K562 (cell line): Measurements from ENCODE around the gene TANC1. TPM values are rescaled to one million over a fixed set of nuclear protein-coding genes. Genes with fewer than 3 reads are reported as not detected.

Source experiments
- ARID1B ChIP-seq: fragments of 450-650 bp; IDR thresholded peaks from 2 replicates; pipeline ENCODE4 v1.6.1; 2016; ENCODE audit warnings: antibody characterized with exemption, mild to moderate bottlenecking, inconsistent platforms
- BRCA1 ChIP-seq, 2 experiments: fragments of 450-650 bp in 1 of 2; sonication (generic) in 1 of 2; formaldehyde crosslinking in 1 of 2; IDR thresholded peaks; 2 replicates each; pipeline versions ENCODE4 v1.5.0 to v1.6.1; 2017 to 2020; ENCODE audit warnings: mild to moderate bottlenecking in 1 of 2, missing genetic modification reagents in 1 of 2
- CREBBP ChIP-seq: IDR thresholded peaks from one replicate; pipeline ENCODE4 v1.6.1; 2012; ENCODE audit warnings: low read depth, mild to moderate bottlenecking, control low read depth, inconsistent platforms, low read length
- CXXC5 ChIP-seq: fragments of 250-450 bp; sonication (Bioruptor Pico); IDR thresholded peaks from 2 replicates; pipeline ENCODE4 v1.8.0; 2022; ENCODE audit warnings: inconsistent platforms, mild to moderate bottlenecking, moderate library complexity
- JUND ChIP-seq, 2 experiments: IDR thresholded peaks; 2 replicates in 1 of 2; 3 replicates in 1 of 2; pipeline ENCODE4 v1.6.1; 2011; ENCODE audit warnings: borderline replicate concordance in 2 of 2, low read depth in 2 of 2, low read length in 2 of 2, improper control_type of control experiment in 1 of 2, missing biosample characterization in 1 of 2, missing genetic modification characterization in 1 of 2, missing genetic modification reagents in 1 of 2
- KAT2B ChIP-seq: IDR thresholded peaks from one replicate; pipeline ENCODE4 v1.6.1; 2012; ENCODE audit warnings: low read depth, mild to moderate bottlenecking, control low read depth, inconsistent platforms, low read length, moderate library complexity
- KDM2B ChIP-seq: fragments of 250-450 bp; sonication (Bioruptor Pico); IDR thresholded peaks from 2 replicates; pipeline ENCODE4 v1.8.0; 2021; ENCODE audit warnings: mild to moderate bottlenecking, moderate library complexity
- NONO ChIP-seq, 2 experiments: fragments of 200-400 bp in 1 of 2; fragments of 450-650 bp in 1 of 2; formaldehyde crosslinking in 1 of 2; IDR thresholded peaks; 2 replicates each; pipeline ENCODE4 v1.6.1; 2017; ENCODE audit warnings: low read depth in 2 of 2, mild to moderate bottlenecking in 2 of 2, moderate library complexity in 2 of 2, low read length in 1 of 2
- POLR2G ChIP-seq: fragments of 200-400 bp; formaldehyde crosslinking; IDR thresholded peaks from 2 replicates; pipeline ENCODE4 v1.6.1; 2017; ENCODE audit warnings: low read depth, mild to moderate bottlenecking, antibody characterized with exemption, low read length, moderate library complexity
- RBM17 ChIP-seq: fragments of 200-400 bp; formaldehyde crosslinking; IDR thresholded peaks from 2 replicates; pipeline ENCODE4 v1.6.1; 2017; ENCODE audit warnings: low read depth, mild to moderate bottlenecking, low read length, borderline replicate concordance
- SMARCE1 ChIP-seq: fragments of 450-650 bp; IDR thresholded peaks from 2 replicates; pipeline ENCODE4 v1.7.1; 2016; ENCODE audit warnings: mild to moderate bottlenecking
- XRCC5 ChIP-seq: fragments of 200-400 bp; formaldehyde crosslinking; IDR thresholded peaks from 2 replicates; pipeline ENCODE4 v1.6.1; 2017; ENCODE audit warnings: low read depth, mild to moderate bottlenecking, low read length
- ZC3H8 ChIP-seq: fragments of 450-650 bp; IDR thresholded peaks from 2 replicates; pipeline ENCODE4 v1.6.1; 2017
- ZNF165 ChIP-seq: fragments of 250-450 bp; sonication (Bioruptor Pico); IDR thresholded peaks from 2 replicates; pipeline ENCODE4 v1.4.0; 2020; ENCODE audit warnings: borderline replicate concordance
- ZNF217 ChIP-seq: sonication (generic); formaldehyde crosslinking; IDR thresholded peaks from 2 replicates; pipeline ENCODE4 v1.8.0; 2022; ENCODE audit warnings: mild to moderate bottlenecking, missing genetic modification reagents
- ZNF644 ChIP-seq: fragments of 200-800 bp; sonication (Bioruptor generic); IDR thresholded peaks from 2 replicates; pipeline ENCODE4 v1.6.1; 2016; ENCODE audit warnings: low read depth, missing genetic modification characterization, missing compliant biosample characterization
- ZNF695 ChIP-seq: fragments of 450-650 bp; formaldehyde crosslinking; IDR thresholded peaks from 2 replicates; pipeline ENCODE4 v1.4.0; 2020; ENCODE audit warnings: mild to moderate bottlenecking, moderate library complexity
- ZNF76 ChIP-seq: fragments of 250-450 bp; sonication (Bioruptor Pico); IDR thresholded peaks from 2 replicates; pipeline ENCODE4 v1.4.0; 2020; ENCODE audit warnings: mild to moderate bottlenecking, moderate library complexity, borderline replicate concordance
- ZNF778 ChIP-seq: fragments of 450-650 bp; formaldehyde crosslinking; IDR thresholded peaks from 2 replicates; pipeline ENCODE4 v1.4.0; 2020; ENCODE audit warnings: mild to moderate bottlenecking, moderate library complexity
- polyA plus RNA-seq, 8 experiments: library from polyadenylated mRNA; depleted of rRNA in 4 of 8; stranded (reverse) in 5 of 8; unstranded in 3 of 8; fragments of >200 nt; fragmentation: Nextera tagmentation in 2 of 8; fragmentation: Illumina TruSeq in 1 of 8; extraction: Ambion mirVana in 2 of 8; extraction: Trizol in 1 of 8; gene quantifications; 2 replicates each; pipeline versions ENCODE4 v1.2.1 to v1.2.3, GENCODE V29; 2011 to 2014; ENCODE audit warnings: inconsistent platforms in 1 of 8, missing spikeins in 1 of 8
- total RNA-seq, 7 experiments: library from RNA; depleted of rRNA in 6 of 7; stranded (reverse); fragments of >200 nt in 6 of 7; fragmentation: Illumina TruSeq in 2 of 7; extraction: Trizol in 2 of 7; gene quantifications; 2 replicates each; pipeline versions ENCODE4 v1.2.1 to v1.2.3, GENCODE V29; 2011 to 2021; ENCODE audit warnings: low replicate concordance in 1 of 7
- TF ChIP-seq, protein P1 (sequence below): sonication (generic); formaldehyde crosslinking; IDR thresholded peaks from 2 replicates; pipeline ENCODE4 v1.8.1; 2022; ENCODE audit warnings: missing genetic modification reagents
- TF ChIP-seq, protein P2 (sequence below): sonication (generic); formaldehyde crosslinking; IDR thresholded peaks from 2 replicates; pipeline ENCODE4 v1.8.0; 2022; ENCODE audit warnings: missing genetic modification reagents, mild to moderate bottlenecking, borderline replicate concordance

The TANC1 gene
- total and polyA plus RNA-seq, 9 of the 15 experiments (the other 6 are each of a cell fraction or from before 2014, with no cell fraction given): under 0.01 to 0.20 (median 0.07) TPM; not detected in 1

DNA sequence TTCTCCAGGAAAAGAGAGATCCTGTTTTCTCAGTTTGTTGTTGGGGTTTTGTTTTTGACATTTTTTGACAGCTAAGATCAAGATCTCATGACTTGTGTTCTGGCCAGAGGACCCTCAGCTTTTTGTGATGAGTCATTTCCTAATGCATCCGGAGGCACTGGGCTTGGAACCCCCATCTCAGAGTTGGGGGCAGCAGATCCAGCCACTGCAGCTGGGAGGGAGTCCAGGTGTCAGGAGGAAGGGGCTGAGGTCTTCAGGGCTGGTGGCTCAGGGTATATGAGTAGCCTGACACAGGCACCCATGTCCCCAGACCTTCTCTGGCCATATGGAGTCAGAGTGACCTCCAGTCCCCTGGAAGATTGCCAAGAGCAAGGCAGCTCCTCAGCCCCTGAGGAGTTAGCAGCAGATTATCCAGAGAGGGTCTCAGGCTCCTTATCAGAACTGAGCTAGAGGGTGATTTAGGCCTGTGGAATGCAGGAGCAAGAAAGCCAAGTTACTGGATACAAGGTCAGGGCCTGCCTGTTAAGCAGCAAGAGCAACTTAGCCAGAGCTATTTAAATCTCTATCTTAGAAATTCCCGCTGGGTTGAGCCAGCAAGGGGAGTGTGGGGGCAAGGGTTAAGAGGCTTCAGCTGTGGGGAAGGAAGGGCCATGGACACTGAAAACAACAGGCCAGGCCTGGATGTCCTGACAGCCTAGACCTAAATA is 62.4 kb downstream of the TANC1 start (continued):
- TF ChIP-seq KAT2B (no peak), ZNF76 (CRISPR knock-in tag) (no peak), ZNF165 (no peak), ZNF695 (CRISPR knock-in tag) (no peak), BRCA1 (IDR thresholded peaks at IDR 0.05) (no peak), BRCA1 (CRISPR knock-in tag; IDR thresholded peaks at IDR 0.05) (no peak), ZC3H8 (no peak), CXXC5 (CRISPR knock-in tag) (no peak), RBM17 (no peak), ARID1B (peak; percentile 66), KDM2B (CRISPR knock-in tag) (no peak), JUND (IDR thresholded peaks at IDR 0.05; ENCODE audit: borderline replicate concordance, low read depth, low read length) (peak; percentile 50; the same call in 1 of the 2 replicates), JUND (tag; IDR thresholded peaks at IDR 0.05; ENCODE audit: borderline replicate concordance, low read depth, low read length) (peak; percentile 63; the same call in 1 of the 3 replicates), ZNF644 (no peak), ZNF217 (no peak), CREBBP (no peak), POLR2G (no peak), ZNF778 (CRISPR knock-in tag) (no peak), SMARCE1 (peak; percentile 72), NONO (IDR thresholded peaks at IDR 0.05; ENCODE audit: low read depth in 2 of 2, low read length in 1 of 2) (no peak), XRCC5 (no peak)
- TF ChIP-seq, protein P1, sequence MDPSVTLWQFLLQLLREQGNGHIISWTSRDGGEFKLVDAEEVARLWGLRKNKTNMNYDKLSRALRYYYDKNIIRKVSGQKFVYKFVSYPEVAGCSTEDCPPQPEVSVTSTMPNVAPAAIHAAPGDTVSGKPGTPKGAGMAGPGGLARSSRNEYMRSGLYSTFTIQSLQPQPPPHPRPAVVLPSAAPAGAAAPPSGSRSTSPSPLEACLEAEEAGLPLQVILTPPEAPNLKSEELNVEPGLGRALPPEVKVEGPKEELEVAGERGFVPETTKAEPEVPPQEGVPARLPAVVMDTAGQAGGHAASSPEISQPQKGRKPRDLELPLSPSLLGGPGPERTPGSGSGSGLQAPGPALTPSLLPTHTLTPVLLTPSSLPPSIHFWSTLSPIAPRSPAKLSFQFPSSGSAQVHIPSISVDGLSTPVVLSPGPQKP (CRISPR knock-in tag): no peak
- TF ChIP-seq, protein P2, sequence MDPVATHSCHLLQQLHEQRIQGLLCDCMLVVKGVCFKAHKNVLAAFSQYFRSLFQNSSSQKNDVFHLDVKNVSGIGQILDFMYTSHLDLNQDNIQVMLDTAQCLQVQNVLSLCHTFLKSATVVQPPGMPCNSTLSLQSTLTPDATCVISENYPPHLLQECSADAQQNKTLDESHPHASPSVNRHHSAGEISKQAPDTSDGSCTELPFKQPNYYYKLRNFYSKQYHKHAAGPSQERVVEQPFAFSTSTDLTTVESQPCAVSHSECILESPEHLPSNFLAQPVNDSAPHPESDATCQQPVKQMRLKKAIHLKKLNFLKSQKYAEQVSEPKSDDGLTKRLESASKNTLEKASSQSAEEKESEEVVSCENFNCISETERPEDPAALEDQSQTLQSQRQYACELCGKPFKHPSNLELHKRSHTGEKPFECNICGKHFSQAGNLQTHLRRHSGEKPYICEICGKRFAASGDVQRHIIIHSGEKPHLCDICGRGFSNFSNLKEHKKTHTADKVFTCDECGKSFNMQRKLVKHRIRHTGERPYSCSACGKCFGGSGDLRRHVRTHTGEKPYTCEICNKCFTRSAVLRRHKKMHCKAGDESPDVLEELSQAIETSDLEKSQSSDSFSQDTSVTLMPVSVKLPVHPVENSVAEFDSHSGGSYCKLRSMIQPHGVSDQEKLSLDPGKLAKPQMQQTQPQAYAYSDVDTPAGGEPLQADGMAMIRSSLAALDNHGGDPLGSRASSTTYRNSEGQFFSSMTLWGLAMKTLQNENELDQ (CRISPR knock-in tag): no peak
